CD14-positive monocyte (primary cell): Measurements from ENCODE around the gene AHI1. TPM values are rescaled to one million over a fixed set of nuclear protein-coding genes. Genes with fewer than 3 reads are reported as not detected.

Experiments used
- DNase-seq, 3 donors: peaks; one replicate each; pipeline ENCODE4 v3.0.0-alpha.2; 2011 to 2022
- H2AFZ ChIP-seq: 2 replicates; pipeline ENCODE4 v1.6.0; 2012; ENCODE audit warnings: mild to moderate bottlenecking, low read depth, low read length, inconsistent platforms; ENCODE audit not compliant: insufficient read depth, poor library complexity, severe bottlenecking
- H3K27ac ChIP-seq, 2 donors: 1 replicate in 1 of 2; 2 replicates in 1 of 2; pipeline ENCODE4 v1.5.1; 2012 to 2013; ENCODE audit warnings: low read length in 2 of 2, control low read depth in 1 of 2, inconsistent platforms in 1 of 2, low read depth in 1 of 2, mild to moderate bottlenecking in 1 of 2
- H3K27me3 ChIP-seq, 2 donors: one replicate each; pipeline versions ENCODE4 v1.6.0 to v1.6.1; 2011 to 2013; ENCODE audit warnings: low read length in 2 of 2; ENCODE audit not compliant: control insufficient read depth in 2 of 2, insufficient read depth in 2 of 2
- H3K36me3 ChIP-seq, 2 donors: replicated peaks in 1 of 2; 1 replicate in 1 of 2; 2 replicates in 1 of 2; pipeline versions ENCODE4 v1.5.1 to v1.6.1; 2012 to 2013; ENCODE audit warnings: low read length in 2 of 2, control low read depth in 1 of 2, inconsistent platforms in 1 of 2, mild to moderate bottlenecking in 1 of 2; ENCODE audit not compliant: insufficient read depth in 2 of 2, control insufficient read depth in 1 of 2
- H3K4me1 ChIP-seq, 2 donors: 1 replicate in 1 of 2; 2 replicates in 1 of 2; pipeline versions ENCODE4 v1.5.1 to v1.6.1; 2012 to 2013; ENCODE audit warnings: low read length in 2 of 2, control low read depth in 1 of 2, inconsistent platforms in 1 of 2, mild to moderate bottlenecking in 1 of 2, moderate library complexity in 1 of 2; ENCODE audit not compliant: insufficient read depth in 2 of 2, control insufficient read depth in 1 of 2
- H3K4me2 ChIP-seq: replicated peaks from 2 replicates; pipeline ENCODE3; 2012; ENCODE audit warnings: low read length, moderate library complexity, mild to moderate bottlenecking; ENCODE audit not compliant: poor library complexity, severe bottlenecking; ENCODE audit errors: extremely low read depth
- H3K4me3 ChIP-seq, 3 experiments: fragments of 200-600 bp in 1 of 3; sonication (generic) in 1 of 3; replicated peaks in 1 of 3; 1 replicate in 2 of 3; 2 replicates in 1 of 3; pipeline ENCODE4 v1.5.1; 2011 to 2013; ENCODE audit warnings: low read length in 3 of 3, mild to moderate bottlenecking in 3 of 3, control low read depth in 2 of 3, low read depth in 2 of 3, inconsistent platforms in 1 of 3, moderate library complexity in 1 of 3
- H3K79me2 ChIP-seq: 2 replicates; pipeline ENCODE4 v1.6.0; 2012; ENCODE audit warnings: mild to moderate bottlenecking, control low read depth, inconsistent platforms, low read length, moderate library complexity; ENCODE audit not compliant: insufficient read depth
- H3K9ac ChIP-seq: 2 replicates; pipeline ENCODE4 v1.6.0; 2017; ENCODE audit warnings: low read length, mild to moderate bottlenecking; ENCODE audit not compliant: insufficient read depth, poor library complexity, severe bottlenecking
- H3K9me3 ChIP-seq, 2 donors: replicated peaks in 1 of 2; 1 replicate in 1 of 2; 2 replicates in 1 of 2; pipeline versions ENCODE4 v1.5.1 to v1.6.1; 2012 to 2013; ENCODE audit warnings: low read length in 2 of 2, control low read depth in 1 of 2; ENCODE audit not compliant: control insufficient read depth in 1 of 2, insufficient read depth in 1 of 2
- H4K20me1 ChIP-seq: 2 replicates; pipeline ENCODE4 v1.6.0; 2012; ENCODE audit warnings: mild to moderate bottlenecking, low read length, control low read depth, moderate library complexity; ENCODE audit not compliant: insufficient read depth
- H3K27ac Mint-ChIP-seq, 7 donors: one replicate each; pipeline ENCODE4 v1.8.0; 2020; ENCODE audit warnings: mild to moderate bottlenecking in 7 of 7, mixed read lengths in 7 of 7, moderate library complexity in 6 of 7, inconsistent platforms in 2 of 7
- H3K27me3 Mint-ChIP-seq, 3 donors: one replicate each; pipeline ENCODE4 v1.8.0; 2021 to 2022; ENCODE audit warnings: low read depth in 3 of 3, mild to moderate bottlenecking in 3 of 3, mixed read lengths in 3 of 3, moderate library complexity in 3 of 3, inconsistent platforms in 1 of 3
- H3K36me3 Mint-ChIP-seq, 2 donors: one replicate each; pipeline ENCODE4 v1.8.0; 2020; ENCODE audit warnings: mixed read lengths in 2 of 2, inconsistent platforms in 1 of 2, mild to moderate bottlenecking in 1 of 2
- H3K4me1 Mint-ChIP-seq: one replicate; pipeline ENCODE4 v1.8.0; 2020; ENCODE audit warnings: mild to moderate bottlenecking, mixed read lengths
- H3K4me3 Mint-ChIP-seq, 2 donors: one replicate each; pipeline ENCODE4 v1.8.0; 2020; ENCODE audit warnings: mild to moderate bottlenecking in 2 of 2, mixed read lengths in 2 of 2, moderate library complexity in 1 of 2
- H3K9me3 Mint-ChIP-seq, 7 donors: one replicate each; pipeline ENCODE4 v1.8.0; 2020 to 2022; ENCODE audit warnings: mixed read lengths in 7 of 7, mild to moderate bottlenecking in 6 of 7, moderate library complexity in 6 of 7, inconsistent platforms in 2 of 7
- CTCF ChIP-seq: fragments of 200-600 bp; IDR thresholded peaks from one replicate; pipeline ENCODE4 v1.8.0; 2022; ENCODE audit warnings: antibody characterized with exemption, mild to moderate bottlenecking
- WGBS: methylation state at CpG from one replicate; pipeline ENCODE4 v1.1.5; 2013; ENCODE audit warnings: missing lambda C conversion rate; ENCODE audit not compliant: insufficient coverage; 5-methylcytosine and 5-hydroxymethylcytosine counted together
- intact Hi-C, 2 donors: fragments of 100-400 bp; cut with micrococcal nuclease; formaldehyde crosslinking; loops; one replicate each; pipeline versions ENCODE4 v1.15.0 to v1.15.1; 2023
- polyA plus RNA-seq, 3 donors: library from polyadenylated mRNA; depleted of rRNA in 1 of 3; unstranded in 2 of 3; stranded (reverse) in 1 of 3; fragments of 300-500 nt in 2 of 3; fragments of >200 nt in 1 of 3; fragmentation: Illumina TruSeq in 2 of 3; gene quantifications; 1 replicate in 2 of 3; 2 replicates in 1 of 3; pipeline ENCODE4 v1.2.3, GENCODE V29; 2012 to 2021

The AHI1 gene
- polyA plus RNA-seq, 3 donors: 0.91 to 2.8 (median 1.4) TPM

- Mint-ChIP-seq H3K4me3 (no peak overlapping the region), H3K36me3 (no peaks in the 10 kb centered on the region), H3K27ac (no peak overlapping the region), H3K27me3 (peaks cover 0 to 4% (median 2%) of the 10 kb centered on the region in 3 donors), H3K4me1 (peaks cover 11% of the 10 kb centered on the region), H3K9me3 (peaks cover 0 to 7% (median 6%) of the 10 kb centered on the region in 7 donors)
- DNase-seq: no peak
- Histone ChIP-seq H3K36me3 (no peaks in the 10 kb centered on the region), H3K4me3 (no peak overlapping the region), H3K27me3 (no peaks in the 10 kb centered on the region), H3K9me3 (peaks cover 0 to 3% of the 10 kb centered on the region in 2 donors), H3K79me2 (no peaks in the 10 kb centered on the region), H3K4me2 (no peak overlapping the region), H3K4me1 (peaks cover 4 to 9% of the 10 kb centered on the region in 2 donors), H4K20me1 (no peaks in the 10 kb centered on the region), H3K27ac (no peak overlapping the region), H3K9ac (no peak overlapping the region), H2AFZ (no peak overlapping the region)
- WGBS: no CpG with 5 or more reads among the region's 5 CpGs
- no peak for TF ChIP-seq CTCF
- intact Hi-C loops: no loop called here
Measured at GRCh38 chr6:135240711-135241110, 256.8 kb downstream of the AHI1 start.

GRCh38 chr6:135236732-135237131 lies 260.8 kb downstream of the AHI1 start:
- Histone ChIP-seq H3K4me1 (peaks cover 16 to 23% of the 10 kb centered on the region in 2 donors), H3K27me3 (no peaks in the 10 kb centered on the region), H3K4me2 (no peak overlapping the region), H3K79me2 (no peaks in the 10 kb centered on the region), H2AFZ (peak overlapping the region; percentile 44), H4K20me1 (no peaks in the 10 kb centered on the region), H3K36me3 (no peaks in the 10 kb centered on the region), H3K9me3 (peaks cover 0 to 1% of the 10 kb centered on the region in 2 donors), H3K27ac (no peak overlapping the region), H3K4me3 (no peak overlapping the region), H3K9ac (no peak overlapping the region)
- no peak for TF ChIP-seq CTCF
- WGBS: 61% methylated on average over 6 of the region's 6 CpGs
- intact Hi-C loops: no loop called here
- no peaks in the 10 kb centered on the region for H3K36me3 Mint-ChIP-seq
- H3K4me3 Mint-ChIP-seq: no peak overlapping the region
- H3K27me3 Mint-ChIP-seq: peaks cover 0 to 4% (median 2%) of the 10 kb centered on the region in 3 donors
- peaks cover 26% of the 10 kb centered on the region for H3K4me1 Mint-ChIP-seq
- H3K27ac Mint-ChIP-seq: peak overlapping the region in 2 of 7 donors; percentile 41 to 48
- DNase-seq: no peak
- peaks cover 0 to 4% (median 2%) of the 10 kb centered on the region in 7 donors for H3K9me3 Mint-ChIP-seq
